ENCODE results near the gene C1QTNF9.
A peak's percentile ranks its signal among the peaks of the same experiment; 100 is the strongest.
"Not testable (repeated sequence)": the region's sequence is repeated elsewhere in the genome, so short reads cannot be mapped to it uniquely, and the experiment has no call there.

C1QTNF9 gene, protein sequence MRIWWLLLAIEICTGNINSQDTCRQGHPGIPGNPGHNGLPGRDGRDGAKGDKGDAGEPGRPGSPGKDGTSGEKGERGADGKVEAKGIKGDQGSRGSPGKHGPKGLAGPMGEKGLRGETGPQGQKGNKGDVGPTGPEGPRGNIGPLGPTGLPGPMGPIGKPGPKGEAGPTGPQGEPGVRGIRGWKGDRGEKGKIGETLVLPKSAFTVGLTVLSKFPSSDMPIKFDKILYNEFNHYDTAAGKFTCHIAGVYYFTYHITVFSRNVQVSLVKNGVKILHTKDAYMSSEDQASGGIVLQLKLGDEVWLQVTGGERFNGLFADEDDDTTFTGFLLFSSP

GRCh38 chr13:24309300-24309699, at the start of gene C1QTNF9:
TSS of gene C1QTNF9 (plus strand) at chr13:24309580. CDS start at chr13:24316004, 6,424 bp downstream.
- not testable (repeated sequence) for DNase-seq

DNA sequence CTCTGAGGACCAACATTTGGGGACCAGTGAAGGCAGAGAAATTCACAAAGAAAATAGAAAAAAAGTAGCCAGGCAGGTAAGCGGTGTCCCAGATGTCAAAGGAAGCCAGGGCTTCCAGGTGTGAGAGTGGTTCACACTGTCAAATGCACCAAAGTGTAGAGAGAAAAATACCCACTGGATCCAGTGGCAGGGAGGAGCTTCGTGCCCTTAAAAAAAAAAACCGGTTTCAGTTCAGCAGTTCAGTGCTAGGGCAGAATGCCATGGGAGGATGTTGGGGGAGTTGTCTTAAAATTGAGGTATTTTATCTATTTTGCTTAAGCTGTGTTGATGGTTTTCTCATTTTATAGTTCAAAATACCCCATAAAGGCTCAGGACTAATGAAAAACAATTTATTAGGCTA, 47.8 kb upstream of the C1QTNF9 start:
- DNase-seq, result no peak

GRCh38 chr13:24263632-24264031, 45.7 kb upstream of the C1QTNF9 start:
- DNase-seq, result peak; percentile 6

DNA sequence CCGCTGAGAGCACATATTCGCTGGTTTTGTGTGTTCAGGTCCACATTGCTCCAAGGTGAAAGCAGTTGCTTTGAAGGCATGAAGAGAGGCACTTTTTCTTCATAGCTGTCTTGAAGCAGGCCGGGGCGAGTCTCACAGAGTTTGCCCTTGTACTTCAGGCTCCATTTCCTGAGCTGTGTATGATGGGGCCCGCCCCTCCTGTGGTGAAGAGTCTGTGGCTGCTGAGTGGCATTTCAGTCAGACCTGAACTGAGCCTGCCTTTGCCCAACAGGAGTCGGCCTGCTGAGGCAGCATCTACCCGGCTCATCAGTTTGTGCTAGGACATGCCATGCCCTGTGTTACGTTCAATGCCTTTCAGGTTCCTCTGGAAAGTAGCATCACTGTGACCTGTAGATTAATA, 44.4 kb upstream of the C1QTNF9 start:
- no peak for DNase-seq

DNA sequence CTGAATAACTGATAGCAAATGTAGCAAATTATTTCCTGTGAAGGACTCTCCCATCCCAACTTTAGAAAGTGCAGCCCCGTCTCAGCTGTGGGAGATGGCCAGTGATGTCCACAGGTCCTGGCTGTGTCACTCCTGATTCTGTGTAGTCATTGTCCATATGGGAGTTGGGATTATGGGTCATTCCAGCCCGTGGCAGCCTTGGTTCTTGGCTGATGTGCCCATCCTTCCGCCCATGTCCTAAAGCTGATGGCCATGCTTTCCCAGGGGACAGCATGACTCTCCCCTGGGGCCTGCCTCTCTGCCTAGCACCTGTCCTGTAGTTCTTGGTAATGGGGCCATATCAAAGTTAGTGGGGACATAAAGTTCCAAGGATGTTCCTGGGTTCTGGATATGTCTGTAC, 43.9 kb upstream of the C1QTNF9 start:
- DNase-seq, result no peak

- no peak for DNase-seq
Measured at GRCh38 chr13:24267274-24267673, 42.1 kb upstream of the C1QTNF9 start.

DNA sequence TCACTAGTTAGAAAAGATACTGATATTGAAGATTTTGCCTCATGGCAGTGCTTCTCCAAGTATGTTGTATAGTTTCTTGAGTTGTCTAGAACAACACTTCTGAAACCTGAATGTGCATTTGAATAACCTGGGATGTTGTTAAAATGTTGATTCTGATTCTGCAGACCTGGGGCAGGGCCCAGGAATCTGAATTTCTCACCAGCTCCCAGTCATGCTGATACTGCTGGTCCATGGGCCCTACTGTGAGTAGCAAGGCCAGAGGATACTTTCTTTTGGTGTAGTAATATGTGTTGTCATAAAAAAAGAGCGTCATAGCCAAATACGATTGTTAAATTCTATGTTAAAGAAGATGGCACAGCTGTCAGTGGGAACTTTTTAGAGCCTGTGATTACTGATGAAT, 41.6 kb upstream of the C1QTNF9 start:
- no peak for DNase-seq

DNA sequence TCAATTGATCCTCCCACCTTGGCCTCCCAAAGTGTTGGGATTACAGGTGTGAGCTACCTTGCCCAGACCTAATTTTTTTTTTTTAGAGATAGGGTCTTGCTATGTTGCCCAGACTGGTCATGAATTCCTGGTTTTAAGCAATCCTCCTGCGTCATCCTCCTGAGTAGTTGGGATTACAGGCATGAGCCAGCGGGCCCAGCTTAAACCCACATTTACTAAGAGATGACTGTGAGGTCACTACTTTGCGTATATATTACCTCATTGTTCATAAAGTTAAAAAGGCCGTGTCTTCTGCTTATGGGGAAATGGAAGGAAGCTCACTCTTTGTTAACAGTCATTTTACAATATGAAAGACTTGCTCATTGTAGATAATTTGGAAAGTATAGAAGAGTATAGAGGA, 39.6 kb upstream of the C1QTNF9 start:
- no peak for DNase-seq

- DNase-seq, result peak; percentile 3
Measured at GRCh38 chr13:24270639-24271141, 38.7 kb upstream of the C1QTNF9 start.

GRCh38 chr13:24271231-24271600, 38.2 kb upstream of the C1QTNF9 start:
- DNase-seq, result no peak

DNA sequence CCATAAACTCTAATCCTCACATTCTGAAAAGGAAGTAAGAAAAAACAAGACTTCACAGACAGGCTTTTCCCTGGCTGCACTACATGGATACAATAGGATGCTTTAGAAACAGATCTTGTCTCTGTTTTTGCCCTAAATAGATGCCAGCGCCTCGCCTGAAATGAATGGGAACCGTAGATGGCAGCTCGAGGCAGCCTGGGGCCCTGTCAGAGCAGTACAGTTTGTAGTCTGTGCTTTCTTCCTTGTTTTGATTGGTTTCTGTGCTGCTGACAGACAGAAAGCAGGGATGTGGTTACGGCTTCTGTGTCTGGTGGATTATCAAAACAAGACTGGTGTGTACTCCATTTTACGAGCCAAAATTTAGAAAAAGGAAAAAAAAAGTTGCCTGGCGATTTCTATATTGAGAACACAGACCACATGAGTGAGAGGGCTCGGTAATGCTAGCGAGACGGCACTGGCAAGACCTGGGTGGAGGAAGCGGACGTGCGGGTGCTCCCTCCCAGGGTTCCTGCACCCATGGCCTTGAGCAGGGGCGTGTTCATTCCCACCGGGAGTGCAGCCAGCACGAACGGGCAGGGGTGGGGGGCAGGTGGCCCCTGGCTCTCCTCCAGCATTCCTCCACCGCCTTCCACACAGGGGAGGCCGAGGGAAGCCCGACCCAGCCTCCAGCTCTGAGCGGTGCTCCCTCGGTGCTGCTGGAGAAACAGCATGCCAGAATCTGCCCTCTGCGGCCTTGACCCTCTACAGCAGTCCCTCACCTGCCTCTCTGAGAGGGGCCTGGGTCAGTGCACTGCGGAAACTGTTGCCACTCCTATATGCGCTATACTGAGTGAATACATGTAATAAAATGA, 37.6 kb upstream of the C1QTNF9 start:
- DNase-seq, result no peak

DNA sequence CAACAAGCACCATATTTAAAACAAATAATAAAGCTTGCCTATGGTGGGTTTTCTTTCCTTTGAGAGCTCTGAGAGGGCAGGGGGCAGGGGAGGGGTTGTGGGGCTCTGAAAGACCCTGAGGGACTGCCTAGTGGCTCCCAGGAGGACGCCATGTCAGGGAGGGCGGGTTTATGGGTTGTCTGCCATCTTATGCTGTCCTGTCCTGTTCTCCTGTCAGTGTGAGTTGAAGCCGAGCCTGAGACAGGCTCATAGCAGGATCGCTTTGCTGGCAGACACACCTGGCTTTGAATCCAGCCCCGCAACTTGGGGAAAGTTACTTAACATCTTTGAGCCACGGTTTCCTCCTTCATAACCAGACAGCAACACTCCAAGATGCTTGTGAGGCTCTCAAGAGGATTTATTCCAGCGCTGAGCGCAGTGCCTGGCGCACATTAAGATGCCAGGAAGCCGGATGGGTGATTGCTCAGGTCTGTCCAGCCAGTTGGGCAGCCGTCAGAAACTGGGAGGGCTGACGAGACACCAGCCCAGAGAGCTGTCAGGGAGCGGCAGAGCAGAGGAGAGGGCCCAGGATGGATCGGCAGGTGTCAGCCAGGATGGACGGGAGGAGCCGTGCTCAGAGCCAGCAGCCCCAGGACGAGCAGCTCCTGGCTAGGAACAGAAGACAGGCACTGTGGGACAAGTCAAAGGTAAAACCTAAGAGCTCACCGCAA, 36.8 kb upstream of the C1QTNF9 start:
- DNase-seq, result no peak

GRCh38 chr13:24273926-24274325, 35.5 kb upstream of the C1QTNF9 start:
- no peak for DNase-seq

GRCh38 chr13:24274452-24275021, 34.8 kb upstream of the C1QTNF9 start:
- no peak for DNase-seq

DNA sequence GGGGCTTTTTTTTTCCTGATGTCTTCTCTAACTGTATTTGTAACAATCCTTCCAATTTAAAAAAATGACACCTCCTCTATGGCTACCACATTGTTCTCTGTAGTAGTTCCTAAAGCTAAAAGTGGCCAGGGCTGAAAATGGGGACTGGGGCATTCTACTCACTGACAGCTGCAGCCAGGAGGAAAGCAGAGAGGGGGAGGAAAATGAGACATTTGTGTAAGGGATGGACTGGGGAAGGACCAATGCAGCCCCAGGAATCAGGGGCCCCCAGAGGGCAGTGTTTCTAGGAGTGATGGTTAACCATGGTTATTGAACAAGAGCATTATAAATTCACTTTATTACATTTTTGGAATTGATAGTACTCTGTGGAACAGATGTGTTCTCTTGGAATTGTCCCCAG, 34.3 kb upstream of the C1QTNF9 start:
- no peak for DNase-seq

- no peak for DNase-seq
Measured at GRCh38 chr13:24276306-24276705, 33.1 kb upstream of the C1QTNF9 start.

- no peak for DNase-seq
Measured at GRCh38 chr13:24276861-24277260, 32.5 kb upstream of the C1QTNF9 start.

- DNase-seq, result no peak
Measured at GRCh38 chr13:24277761-24278160, 31.6 kb upstream of the C1QTNF9 start.

- no peak for DNase-seq
Measured at GRCh38 chr13:24279327-24280110, 29.9 kb upstream of the C1QTNF9 start.

DNA sequence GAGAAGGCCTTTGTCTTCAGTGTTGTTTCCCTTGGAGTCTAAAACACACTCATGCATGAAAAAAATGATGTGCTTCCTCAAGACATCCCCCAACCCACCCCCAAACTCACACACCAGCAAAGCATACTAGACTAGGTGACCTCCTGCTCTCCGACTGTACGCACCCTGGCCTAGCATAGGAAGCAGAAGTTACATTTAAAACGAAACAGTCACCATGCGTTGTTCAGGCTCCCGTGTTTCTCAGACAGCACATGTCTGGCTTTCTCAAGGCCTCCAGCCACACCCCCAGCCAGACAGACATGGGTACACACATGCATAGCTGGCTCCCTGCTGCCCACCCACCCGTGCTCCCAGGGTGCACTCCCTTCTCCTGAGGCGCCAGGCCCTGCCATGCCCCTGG, 28.7 kb upstream of the C1QTNF9 start:
- DNase-seq, result no peak

GRCh38 chr13:24281188-24282008, 28.0 kb upstream of the C1QTNF9 start:
- no peak for DNase-seq
